HG03558 (cell line): ENCODE results near the gene HLCS.

Experiments used
- ATAC-seq: cut with Tn5 transposase; IDR thresholded peaks from one replicate; pipeline ENCODE4 v1.9.1; 2021; ENCODE audit warnings: moderate number of reproducible peaks; ENCODE audit not compliant: unreplicated experiment; ENCODE audit errors: extremely low read depth

Gene HLCS

DNA sequence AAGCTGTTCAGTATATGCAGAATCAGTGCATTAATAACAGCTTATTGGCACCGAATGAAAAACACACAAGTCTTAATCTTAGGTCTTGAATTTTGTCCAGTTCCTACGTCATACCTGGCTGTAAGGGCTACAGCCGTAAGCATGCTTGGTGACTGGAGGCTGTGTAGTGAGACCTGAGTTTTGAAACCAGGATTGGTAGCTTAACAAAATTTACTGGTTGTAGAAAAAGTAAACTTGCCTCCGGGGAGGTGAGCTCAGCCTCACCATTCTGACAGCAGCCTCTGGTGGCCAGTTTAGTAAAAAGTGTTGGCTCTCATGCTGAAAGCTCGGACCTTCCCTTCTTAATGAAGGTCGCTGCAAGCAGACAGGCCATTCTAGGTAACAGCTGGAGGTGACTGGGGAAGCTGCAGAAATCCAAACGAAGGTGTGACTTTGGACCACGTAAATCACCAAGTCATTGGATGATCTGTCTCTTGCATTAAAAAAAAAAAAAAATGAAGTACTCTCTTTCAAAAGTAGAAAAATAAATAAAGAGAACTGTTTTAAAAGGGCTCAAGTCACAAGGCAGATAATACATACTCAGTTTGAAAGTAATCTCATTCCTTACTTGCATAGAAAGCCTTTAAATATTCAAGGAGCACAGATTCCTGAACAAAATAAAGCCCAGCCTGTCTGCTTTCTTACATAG, 48.9 kb downstream of the HLCS start:
- no peak for ATAC-seq

DNA sequence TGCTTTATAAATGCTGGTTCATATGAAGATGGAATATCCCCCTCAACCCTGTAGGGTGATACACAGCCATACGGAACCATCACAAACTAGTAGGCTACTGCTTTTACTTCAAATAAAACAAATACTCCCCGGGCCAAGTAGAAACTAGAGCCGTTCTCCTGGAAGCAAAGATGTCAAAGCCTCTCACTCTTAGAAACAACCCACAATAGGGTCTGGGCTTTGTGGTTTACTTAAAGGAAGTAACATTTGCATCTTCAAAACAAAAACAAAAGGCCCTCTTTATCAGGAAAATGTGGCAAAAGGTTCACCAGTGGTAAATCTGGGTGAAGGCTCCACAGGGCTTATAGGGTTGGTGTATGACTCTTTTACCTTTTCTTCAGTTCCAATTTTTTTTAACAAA, 49.8 kb downstream of the HLCS start:
- no peak for ATAC-seq

DNA sequence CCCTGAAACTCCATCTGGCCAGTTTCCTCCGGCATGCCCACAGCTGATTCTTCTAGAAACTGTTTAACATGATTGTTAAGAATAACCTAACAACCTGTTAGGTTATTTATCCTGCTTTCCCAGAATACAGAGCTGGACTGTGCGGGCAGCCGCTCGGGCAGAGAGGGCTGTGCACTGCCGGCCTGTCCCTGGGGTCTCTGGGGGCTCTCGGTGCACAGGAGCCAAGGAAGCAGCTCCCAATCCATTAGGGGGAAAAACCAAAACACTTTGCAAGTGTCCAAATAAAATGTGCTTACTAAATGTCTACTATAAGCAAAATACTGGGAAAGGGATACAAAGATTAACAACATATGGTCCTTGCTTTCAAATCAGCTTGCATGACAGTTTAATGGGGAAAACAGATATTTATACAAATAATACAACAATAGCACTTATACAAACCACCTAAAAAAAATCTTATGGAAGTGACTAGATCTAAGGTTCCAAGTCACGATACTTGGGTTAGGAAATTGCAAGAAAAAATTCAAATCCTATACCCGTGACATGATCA, 50.7 kb downstream of the HLCS start:
- no peak for ATAC-seq

DNA sequence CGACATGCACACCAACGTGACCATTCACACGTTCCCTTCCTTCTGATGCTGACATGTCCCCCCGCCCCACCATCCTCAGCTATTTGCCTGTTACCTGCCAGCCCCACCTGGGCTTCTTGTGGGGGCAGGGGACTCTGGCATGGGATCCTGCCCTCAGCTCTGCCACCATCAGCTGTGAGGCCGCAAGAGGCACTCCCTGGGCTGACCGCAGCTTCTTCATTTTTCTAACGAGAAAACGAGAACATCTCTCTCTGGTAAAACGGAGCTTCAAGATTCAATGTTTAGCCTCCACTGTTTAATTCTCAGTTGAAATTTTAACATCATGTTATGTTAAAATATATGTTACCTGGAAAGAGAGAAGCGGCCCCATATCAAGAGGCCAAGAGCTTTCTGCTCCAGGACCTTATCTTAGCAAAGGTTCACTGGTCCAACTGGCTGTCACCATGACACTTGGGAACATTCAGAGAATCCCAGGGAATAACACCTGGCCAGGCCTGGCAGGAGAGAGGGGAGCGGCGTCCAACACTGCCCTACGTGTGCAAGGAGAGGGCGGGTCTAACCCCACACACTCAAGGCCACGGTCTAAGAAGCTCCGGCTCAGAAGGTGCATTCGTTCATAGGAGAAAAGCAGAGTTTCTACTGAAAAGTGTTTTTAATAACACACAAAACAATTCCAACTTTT, 51.3 kb downstream of the HLCS start:
- no peak for ATAC-seq

DNA sequence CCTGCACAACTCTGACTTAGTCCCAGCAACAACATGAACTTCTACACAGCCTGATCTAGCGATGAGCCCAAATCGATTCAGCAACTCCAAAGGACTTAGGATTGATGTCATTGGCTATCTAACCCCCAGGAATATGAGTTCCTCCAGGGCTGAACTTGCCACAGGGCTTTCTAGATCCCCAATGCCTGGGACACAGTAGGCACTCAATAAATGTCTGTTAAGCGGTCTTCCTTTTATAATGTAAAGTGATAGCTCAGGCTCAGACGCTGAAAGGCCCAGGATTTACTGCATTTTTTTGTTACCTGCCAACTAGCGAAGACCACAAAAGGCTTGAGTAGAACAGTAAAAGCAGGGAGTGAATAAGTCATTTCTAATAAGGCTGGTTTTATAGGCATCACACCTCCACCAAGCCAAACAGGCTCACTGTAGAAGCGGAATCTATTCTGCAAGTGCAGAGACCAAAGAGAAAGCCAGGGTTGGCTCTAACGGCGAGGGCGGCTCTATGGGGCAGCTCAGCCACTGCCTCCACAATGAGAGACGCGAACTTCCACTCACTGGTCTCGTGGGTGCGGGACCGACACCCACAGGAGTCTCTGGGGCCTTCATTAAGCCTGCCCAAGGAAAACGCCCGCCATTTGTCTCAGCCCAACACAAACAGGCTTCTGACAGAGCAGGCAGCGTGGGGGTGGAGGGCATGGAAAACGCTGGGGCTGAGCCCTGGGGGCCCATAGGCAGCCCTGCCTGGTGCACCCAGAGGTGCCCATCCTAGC, 52.0 kb downstream of the HLCS start:
- no peak for ATAC-seq

DNA sequence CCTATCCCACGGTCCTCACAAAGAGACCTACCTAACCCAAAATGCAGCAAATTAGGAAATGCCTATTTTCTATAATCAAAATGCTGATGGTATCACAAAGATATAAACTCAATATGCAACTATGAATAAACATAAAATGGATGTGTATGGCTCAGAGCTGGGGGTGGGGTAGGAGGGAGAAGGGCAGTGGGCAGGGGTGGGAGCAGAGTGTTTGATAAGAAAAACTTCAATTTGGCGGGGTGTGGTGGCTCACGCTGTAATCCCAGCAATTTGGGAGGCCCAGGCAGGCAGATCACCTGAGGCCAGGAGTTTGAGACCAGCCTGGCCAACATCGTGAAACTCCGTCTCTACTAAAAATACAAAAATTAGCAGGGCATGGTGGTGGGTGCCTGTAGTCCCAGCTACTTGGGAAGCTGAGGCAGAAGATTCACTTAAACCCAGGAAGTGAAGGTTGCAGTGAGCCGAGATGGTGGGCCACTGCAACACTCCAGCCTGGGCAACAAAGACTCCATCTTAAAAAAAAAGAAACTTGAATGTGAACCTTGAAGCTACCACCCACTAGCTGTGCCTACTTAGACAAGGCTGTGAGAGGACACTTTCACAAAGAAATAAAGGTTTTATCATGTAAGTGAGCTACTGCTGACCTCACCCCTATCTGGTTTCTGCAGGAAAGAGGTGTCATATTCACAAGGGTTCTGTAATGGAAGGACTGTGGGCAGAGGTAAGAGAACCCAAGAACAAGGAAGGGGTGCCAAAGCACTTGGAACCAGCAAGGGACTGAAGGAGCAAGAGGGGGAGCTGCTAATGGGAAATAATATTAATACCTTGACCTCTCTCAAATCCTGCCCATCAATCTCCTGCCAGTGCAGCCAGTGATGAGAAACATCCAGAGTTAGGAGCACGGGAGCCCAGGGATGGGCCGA, 53.0 kb downstream of the HLCS start:
- ATAC-seq: no peak

DNA sequence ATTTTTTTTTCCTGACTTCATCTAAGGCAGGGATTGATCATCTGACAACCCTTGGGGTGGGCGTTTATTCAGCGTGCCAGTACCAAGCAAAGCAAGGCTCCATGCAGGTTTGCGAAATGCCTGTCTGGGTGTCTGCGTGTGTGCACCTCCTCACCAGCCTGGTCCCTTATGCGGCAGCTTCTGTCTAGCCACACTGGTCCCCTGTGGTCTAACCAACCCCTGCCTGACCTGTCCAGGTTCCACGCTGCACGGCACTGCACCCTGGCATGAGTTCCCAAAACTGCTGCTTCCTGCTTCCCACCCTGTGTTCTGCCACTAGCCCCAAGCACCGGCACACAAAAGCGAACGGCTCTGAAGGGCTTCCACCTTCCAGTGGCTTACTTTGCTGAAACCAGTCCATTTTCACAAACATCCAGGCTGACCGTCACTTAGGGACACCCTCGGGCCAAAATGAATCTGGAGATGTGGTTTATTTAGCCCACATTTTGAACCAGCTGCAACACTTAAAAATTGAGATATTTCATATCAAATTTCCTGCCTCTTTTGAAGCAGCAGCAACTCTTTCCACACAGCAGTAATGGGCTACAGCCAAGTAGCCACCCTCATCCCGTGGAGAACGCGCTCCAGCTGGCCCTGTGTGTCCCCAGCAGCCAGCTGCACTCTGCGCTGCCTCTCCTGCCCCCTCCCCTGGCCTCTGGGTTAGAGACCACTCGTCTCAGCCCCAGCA, 55.7 kb downstream of the HLCS start:
- ATAC-seq: no peak

DNA sequence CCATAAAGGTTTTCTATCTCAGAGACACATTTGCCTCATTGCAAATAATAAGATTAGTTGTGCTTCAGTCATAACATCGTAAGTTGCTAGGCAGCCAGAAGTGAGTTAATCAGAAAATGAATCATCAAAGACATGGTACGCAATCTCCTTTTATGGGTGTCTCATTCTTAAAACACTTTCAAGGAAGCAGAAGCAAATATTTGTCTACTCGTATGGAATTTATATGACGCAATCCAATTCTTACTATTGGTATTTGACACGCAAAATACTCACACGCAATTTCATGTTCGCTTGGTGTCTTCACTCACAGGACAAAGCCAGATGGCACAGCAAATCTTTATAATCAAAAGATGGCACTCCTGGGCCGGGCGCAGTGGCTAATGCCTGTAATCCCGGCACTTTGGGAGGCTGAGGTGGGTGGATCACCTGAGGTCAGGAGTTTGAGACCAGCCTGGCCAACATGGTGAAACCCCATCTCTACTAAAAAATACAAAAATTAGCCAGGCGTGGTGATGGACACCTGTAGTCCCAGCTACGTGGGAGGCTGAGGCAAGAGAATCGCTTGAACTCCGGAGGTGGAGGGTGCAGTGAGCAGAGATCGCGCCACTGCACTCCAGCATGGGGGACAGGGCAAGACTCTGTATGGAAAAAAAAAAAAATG, 56.4 kb downstream of the HLCS start:
- no peak for ATAC-seq

DNA sequence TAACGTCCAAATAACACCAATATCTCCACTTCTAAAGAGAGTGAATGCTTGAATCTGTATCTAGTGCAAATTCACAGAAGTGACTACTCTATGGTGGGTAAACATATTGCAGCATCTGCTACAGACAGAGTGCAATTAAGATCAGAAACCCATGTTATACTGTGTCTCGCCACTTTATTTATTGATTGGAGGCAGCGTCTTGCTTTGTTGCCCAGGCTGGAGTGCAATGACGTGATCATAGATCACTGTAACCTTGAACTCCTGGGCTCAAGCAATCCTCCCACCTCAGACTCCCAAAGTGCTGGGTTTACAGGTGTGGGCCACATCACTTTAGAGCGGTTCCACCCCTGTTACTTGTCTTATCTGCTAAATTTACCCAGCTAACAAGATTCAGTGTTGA, 57.0 kb downstream of the HLCS start:
- ATAC-seq: no peak

DNA sequence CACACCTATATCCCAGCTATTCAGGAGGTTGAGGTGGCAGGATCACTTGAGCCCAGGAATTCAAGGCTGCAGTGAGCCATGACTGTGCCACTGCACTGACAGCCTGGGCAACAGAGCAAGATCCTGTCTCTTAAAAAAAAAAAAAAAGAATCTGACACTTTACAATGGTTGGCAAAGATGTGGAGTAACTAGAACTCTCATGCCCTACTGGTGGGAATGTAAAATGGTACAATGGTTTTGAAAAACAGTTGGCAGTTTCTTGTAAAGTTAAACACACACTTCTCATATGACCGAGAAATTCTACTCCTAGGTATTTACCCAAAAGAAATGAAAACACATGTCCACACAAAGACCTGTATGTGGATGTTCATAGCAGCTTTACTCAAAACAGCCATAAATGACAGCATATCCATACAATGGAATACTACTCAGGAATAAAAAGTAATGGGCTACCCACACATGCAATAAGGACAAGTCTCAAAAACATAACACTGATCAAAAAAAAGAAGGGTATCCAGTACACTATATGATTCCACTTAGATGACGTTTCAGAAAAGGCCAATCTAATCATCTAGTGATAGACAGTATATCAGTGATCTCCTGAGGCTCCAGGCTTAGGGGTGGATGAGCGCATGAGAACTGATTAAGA, 58.1 kb downstream of the HLCS start:
- no peak for ATAC-seq

DNA sequence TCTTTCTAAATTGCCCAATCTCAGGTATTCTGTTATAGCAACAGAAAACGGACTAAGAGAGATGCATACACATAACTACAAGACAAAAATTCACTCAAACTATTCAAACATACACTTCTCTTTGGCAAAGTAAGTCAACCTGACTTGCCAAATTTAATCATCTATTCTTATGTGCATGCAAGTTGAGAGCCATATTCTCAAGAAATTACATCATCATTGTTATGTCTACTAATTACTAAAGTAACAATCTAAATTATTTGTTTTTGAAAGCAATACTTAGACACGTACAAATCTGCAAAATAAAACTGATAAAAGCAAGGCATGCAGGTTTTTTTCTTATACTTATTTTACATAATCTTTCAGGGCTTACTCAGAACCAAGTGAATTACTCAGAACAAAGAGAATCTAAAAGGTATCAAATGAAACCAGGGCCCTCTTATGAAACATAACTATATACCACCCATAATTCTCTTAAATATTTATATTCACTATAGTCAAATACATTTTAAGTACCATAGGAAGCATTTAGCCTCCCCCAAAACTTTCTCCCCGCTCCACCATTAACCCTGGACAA, 62.3 kb downstream of the HLCS start:
- ATAC-seq: no peak

DNA sequence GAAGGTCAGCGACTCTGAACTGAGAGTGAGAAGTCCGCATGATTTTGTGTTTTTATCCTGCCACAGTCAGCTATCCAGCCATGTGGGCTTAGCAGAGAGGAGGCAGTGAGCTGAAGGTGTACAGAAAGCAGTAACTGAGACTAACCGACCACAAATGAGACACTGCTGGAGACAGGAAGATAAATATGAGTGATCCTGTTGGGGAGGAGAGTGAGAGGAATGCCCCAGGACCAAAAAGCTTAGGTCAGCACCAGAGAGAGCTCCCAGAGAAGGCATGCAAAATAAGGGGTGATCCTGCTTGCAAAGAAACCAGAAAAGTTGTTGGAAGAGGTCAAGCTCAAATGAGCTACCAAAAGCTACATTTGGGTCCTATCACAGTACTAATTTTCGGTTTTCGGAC, 63.7 kb downstream of the HLCS start:
- no peak for ATAC-seq

DNA sequence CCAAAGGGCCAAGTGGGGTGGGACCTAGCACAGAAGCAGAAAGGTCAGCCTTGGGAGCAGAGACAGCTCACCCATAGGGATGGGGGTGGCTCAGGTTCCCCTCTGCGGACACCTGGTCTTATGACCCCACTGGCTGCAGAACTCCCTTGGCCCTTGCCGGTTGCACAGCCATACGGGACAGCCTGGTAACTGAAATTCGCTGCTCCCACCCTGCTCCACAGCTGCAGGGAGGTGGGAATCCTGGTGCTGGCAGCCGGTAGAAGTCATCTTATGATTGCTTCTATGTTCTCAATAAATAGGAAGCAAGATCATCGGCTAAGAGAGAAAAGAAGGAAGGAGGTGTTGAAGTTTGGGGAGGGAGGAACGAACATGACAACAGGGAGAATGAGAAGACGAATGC, 64.1 kb downstream of the HLCS start:
- no peak for ATAC-seq

DNA sequence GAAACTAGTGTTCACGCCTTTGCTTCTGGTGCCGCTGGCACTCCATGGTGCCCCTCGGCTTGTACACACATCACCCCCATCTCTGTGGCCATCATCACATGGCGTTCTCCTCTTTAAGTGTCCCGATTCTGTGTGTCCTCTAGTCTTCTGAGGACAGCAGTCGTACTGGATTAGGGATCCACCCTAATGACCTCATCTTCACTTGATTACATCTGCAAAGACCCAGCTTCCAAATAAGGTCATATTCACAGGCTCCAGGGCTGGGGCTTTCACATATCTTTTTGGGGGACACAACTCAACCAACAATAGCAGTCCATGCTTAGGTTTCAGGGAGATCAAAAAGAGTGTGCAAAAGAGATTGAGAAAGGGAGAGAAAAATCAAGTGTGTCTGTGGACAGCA, 64.9 kb downstream of the HLCS start:
- no peak for ATAC-seq

DNA sequence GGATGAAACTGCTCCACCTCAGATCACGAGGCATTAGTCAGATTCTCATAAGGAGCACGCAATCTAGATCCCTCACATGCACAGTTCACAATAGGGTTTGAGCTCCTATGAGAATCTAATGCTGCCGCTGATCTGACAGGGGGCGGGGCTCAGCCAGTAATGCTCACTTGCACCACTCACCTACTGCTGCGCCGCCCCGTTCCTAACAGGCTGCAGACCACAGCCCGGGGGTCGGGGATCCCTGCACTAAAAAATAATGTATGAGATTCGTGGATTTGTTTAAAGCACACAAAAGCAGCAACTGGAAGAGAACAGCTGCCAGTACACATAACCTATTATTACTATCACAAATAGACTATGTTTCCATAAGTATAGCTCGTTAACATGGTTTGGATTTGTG, 72.9 kb downstream of the HLCS start:
- no peak for ATAC-seq

DNA sequence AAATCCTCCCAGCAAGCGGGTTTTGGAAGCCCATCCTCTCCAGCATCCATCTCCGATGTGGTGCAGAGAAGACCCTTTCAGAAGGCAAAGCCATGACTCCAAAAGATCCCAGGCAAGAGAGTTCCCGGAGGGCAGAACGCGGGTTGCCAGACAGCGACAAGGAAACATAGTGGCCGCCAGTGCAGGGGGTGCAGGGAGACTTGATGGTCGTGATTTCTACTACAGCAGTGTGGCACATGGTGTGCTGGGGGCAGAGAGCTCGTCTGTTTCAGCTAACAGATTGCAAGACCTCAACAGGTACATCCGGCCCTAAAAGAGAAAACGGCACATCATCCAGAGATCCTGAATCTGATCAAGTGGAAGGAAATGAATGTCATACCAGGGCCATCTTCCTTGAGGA, 74.3 kb downstream of the HLCS start:
- ATAC-seq: no peak

DNA sequence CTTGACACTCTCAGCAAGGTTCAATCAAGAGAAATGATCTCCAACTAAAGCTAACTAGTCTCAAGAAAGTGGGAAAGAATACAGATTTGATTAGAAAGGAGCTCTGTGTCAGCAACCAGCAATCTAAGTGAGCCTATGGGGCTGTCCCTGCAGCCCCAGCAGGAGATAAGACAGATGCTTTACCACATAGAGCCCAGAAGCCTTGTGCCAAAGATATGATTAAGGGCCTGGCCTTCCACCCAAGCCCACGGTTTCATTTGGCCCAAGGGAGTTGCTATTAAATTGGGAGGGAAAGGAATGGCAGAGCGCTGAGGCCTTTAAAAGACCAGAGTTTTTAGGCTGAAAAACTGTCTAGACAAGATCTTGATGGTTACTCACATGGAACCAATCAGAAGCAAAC, 74.8 kb downstream of the HLCS start:
- ATAC-seq: no peak

DNA sequence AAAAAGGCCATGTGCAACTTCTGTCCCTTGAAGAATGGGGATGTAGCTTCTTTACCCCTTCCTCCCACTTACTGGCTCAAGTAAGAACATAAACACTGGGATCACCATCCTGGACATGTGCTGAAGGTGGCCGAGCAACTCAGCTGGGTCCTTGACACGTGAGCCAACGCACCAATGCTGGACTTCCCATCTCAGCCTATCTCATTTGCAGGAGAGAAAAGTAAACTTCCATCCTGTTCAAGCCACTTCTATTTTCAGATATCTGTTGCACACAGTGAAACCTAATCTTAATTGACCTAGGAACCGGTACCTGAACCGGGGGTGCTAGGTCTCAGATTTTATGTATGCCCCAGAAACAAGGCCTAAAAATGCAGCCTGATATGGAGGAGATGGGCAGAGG, 75.3 kb downstream of the HLCS start:
- ATAC-seq: no peak
